HG03196 (cell line): ENCODE results near the gene RBBP4.

Experiments
- ATAC-seq: cut with Tn5 transposase; IDR thresholded peaks from one replicate; pipeline ENCODE4 v1.9.1; 2021; ENCODE audit not compliant: unreplicated experiment

RBBP4 gene

GRCh38 chr1:32717503-32717902 is 66.5 kb downstream of the RBBP4 start:
- ATAC-seq: no peak

GRCh38 chr1:32718036-32718435 is 67.0 kb downstream of the RBBP4 start:
- ATAC-seq: no peak

- ATAC-seq: no peak
Observed at GRCh38 chr1:32718527-32718926, 67.5 kb downstream of the RBBP4 start.

GRCh38 chr1:32719681-32720275 is 68.8 kb downstream of the RBBP4 start:
- ATAC-seq: no peak

GRCh38 chr1:32724678-32725614 is 73.9 kb downstream of the RBBP4 start:
- no peak for ATAC-seq

- no peak for ATAC-seq
Observed at GRCh38 chr1:32725615-32725982, 74.6 kb downstream of the RBBP4 start.

- ATAC-seq: no peak
Observed at GRCh38 chr1:32727876-32728275, 76.9 kb downstream of the RBBP4 start.

- ATAC-seq: no peak
Observed at GRCh38 chr1:32728413-32729077, 77.5 kb downstream of the RBBP4 start.

GRCh38 chr1:32729254-32730046 is 78.4 kb downstream of the RBBP4 start:
- no peak for ATAC-seq

GRCh38 chr1:32733582-32734321 is 82.7 kb downstream of the RBBP4 start:
- ATAC-seq: no peak
